Head of caudate nucleus (tissue), 42 donors: ENCODE data around the gene TGFB1I1.
"Not testable (repeated sequence)": the region's sequence is repeated elsewhere in the genome, so short reads cannot be mapped to it uniquely, and the experiment has no call there.

Source experiments
- DNase-seq, 42 donors: peaks; one replicate each; pipeline versions ENCODE4 v3.0.0 to v3.0.0-alpha.2; 2020 to 2021; ENCODE audit warnings: mixed read lengths in 7 of 42
- intact Hi-C: fragments of 100-400 bp; cut with DNase I; formaldehyde crosslinking; loops from one replicate; pipeline ENCODE4 v1.15.0; 2022

Gene TGFB1I1

DNA sequence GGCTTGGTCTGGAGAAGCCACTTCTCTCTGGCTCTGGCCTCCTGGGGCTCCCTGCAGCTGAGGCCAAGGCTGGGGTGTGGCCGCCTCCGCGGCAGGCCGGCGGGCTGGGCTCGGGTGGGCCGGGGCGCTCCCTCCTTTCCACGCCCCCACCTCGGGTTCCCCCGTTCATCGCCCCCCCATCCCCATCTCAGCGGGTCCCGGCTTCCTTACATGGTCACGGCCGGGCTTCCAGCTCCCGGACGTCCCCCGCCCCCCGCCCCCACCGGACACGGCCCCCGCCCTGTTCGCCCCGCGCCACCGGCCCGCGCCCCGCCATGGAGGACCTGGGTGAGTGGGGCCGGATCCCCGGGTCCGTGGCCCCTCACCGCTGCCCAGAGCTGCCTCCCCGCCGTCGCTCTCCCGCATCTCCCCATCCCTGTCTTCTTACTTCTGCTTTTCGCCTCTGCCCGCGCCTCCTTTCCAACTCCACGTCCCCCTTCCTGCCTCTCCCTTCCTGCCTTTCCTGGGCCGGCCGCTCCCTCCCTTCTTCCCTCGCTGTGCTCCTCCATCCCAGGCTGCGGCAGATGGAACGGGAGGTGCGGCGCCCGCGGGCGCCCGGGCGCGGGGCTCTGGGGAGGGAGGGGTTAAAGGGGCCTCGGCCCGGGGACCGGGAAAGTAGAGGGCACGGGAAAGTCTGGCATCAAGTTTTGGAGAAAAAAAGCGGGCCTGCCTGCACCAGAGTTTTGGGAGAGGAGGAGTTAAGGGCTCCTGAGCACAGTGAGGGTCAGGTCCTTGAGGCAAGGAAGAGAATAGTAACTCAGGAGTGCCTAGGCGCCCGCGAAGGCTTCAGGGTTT lies at the start of gene TGFB1I1:
TGFB1I1 (plus strand) TSS at position 278 of the 834 bp plus-strand sequence; CDS start at position 315, 37 bp downstream.
- intact Hi-C loops: no loop called here
- no peak for DNase-seq

DNA sequence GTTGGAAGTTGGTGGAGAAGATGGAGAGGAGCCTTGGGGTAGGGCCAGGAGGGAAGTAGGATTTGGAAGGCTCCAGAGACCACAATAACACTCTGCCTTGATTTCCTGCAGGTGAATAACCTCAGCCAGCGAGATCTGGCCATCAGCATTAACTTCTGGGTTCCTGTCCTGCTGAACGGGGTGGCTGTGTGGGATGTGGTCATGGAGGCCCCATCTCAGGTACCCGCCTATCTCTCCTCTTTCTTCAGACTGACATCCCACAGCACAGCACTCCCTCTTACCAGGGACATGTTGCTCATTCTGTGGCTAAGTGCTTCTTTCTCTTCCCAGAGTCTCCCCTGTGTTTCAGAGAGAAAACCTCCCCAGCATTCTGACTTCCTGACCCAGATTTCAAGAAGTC lies 48.7 kb upstream of the TGFB1I1 start:
- intact Hi-C loops: no loop called here
- peak in 1 of 42 donors; percentile 5 for DNase-seq

DNA sequence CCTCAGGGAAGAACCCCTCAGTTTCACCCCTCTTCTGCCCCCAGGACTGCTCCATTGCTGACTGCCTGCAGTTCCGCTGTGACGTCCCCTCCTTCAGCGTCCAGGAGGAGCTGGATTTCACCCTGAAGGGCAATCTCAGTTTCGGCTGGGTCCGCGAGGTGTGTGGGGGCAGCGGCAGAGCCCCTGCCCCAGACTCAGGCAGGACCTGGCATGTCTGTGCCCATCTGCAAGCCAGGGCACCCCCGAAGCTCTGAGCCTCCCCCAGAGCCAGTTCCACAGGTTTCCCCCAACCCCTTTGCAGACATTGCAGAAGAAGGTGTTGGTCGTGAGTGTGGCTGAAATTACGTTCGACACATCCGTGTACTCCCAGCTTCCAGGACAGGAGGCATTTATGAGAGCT lies 48.2 kb upstream of the TGFB1I1 start:
- DNase-seq: peak in 2 of 42 donors; percentile 8 to 19
- intact Hi-C loops: no loop called here

DNA sequence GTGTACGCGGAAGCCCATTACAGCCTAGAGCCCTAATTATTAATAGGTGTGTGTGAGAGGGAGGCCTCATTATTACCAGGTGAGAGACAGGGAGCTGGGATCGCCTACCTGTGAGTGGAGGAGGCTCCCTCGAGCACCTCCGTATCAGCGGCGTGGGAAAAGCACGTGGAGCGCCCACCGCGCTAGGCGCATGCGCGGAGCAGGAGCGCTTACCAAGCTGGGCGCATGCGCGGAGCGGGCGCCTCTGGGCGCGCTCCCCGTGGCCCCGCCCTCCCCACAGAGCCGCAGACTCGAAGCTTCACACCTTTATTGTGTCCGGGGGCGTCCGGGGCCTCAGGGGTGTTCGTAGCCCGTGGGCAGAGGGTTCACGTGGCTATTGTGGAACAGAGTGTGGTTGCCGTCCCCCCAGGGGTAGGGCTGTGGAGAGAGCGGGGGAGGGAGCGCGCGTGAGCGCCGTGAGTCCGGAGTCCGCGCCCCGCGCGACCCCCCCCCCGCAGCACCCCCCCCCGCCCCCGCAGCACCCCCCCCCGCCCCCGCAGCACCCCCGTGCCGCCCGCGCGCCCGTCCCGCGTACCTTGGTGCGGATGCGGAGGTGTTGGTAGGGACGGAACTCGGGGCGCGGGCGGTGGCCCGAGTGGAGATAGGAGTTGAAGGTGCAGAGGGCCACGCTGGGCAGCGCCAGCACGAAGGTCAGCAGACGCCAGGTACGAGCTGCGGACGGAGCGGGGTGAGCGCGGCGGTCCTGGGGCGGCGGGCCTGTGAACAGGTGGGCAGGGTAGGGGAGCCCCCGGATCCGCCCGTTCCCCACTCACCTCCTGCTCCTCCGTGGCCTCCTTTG lies 44.3 kb upstream of the TGFB1I1 start:
- peak; percentile 20 to 84 (median 68) for DNase-seq
- intact Hi-C loops: no loop called here

DNA sequence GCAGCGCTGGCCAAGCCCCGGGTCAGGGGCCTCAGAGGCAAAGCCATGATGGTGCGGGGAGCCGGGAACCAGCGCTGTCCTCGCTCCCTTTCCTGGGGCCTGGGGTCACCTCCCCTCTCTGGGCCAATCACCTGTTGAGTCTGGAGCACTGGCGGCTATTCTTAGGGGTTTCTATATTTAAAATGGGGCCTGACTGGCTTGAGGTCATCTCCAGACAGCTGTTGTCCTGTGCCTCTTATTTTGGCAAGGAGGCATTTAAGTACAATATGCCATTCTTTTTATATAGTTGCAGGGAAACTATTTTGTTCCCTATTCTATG lies 43.7 kb upstream of the TGFB1I1 start, which contains the start of gene COX6A2:
COX6A2 (minus strand) TSS at position 82 of the 319 bp plus-strand sequence; CDS start at position 47, 35 bp downstream.
- peak in 1 of 42 donors; percentile 29 for DNase-seq
- intact Hi-C loops: no loop called here

DNA sequence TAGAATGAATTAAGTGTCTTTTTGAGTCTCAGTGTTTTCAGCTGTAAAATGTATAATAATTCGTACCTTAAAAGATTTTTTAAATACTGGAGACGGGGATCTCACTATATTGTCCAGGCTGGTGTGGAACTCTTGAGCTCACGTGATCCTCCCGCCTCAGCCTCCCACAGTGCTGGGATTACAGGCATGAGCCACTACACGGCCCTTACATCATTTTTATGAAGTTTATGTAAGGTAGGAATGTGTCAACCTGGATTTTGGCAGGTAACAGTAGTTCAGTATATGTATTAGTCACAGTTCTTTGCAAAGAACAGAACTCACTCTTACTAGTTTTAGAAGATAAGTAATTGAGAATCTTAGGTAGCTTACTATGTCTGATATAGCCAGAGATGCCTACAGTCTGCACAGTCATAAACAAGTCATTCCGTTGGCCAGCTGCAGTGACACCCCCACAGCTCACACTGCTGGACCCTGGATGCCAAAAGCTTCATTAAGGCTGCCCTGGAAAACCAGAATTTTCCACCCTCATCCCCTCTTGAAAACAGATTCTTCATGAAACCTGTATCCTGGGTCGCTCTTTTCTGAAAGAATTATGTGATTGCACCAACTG lies 43.2 kb upstream of the TGFB1I1 start:
- peak in 5 of 42 donors; percentile 25 to 53 (median 37) for DNase-seq
- intact Hi-C loops: no loop called here

DNA sequence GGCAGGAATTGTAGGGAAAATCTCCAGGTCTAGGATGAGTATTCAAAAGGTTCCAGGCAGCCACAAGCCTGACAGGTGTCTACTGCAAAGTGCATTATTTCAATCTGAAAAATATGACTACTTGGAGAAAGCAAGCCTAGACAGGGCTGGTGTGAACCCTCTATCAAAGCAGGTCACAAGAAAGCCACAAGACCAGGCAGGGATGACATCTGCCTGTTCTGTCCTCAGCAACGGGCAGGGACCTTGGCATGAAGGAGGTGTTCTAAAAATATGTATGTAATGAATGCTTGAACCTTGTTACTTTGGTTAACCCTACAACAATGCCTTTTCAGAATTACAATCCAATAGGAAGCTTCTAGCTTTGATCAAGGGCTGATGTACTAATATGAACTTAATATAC lies 42.6 kb upstream of the TGFB1I1 start:
- DNase-seq: peak in 1 of 42 donors; percentile 30
- intact Hi-C loops: no loop called here

DNA sequence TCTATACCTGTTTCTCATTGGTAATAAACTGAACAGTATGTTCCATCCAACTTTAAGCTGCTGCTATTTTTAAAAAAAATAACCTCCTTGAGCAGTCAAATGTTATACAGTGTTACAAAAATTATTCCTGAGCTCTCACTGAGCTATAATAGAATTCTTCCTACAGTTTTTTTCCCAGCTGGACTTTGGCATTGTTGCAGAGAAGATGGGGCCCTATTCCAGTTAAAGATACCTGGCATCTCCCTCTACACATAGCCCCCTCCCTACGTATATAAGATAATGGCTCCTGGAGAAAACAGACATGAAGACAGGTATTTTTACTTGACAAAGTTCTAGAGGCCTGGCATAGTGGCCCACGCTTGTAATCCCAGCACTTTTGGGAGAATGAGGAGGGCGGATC lies 42.2 kb upstream of the TGFB1I1 start:
- peak in 1 of 42 donors; percentile 5 for DNase-seq
- intact Hi-C loops: no loop called here

DNA sequence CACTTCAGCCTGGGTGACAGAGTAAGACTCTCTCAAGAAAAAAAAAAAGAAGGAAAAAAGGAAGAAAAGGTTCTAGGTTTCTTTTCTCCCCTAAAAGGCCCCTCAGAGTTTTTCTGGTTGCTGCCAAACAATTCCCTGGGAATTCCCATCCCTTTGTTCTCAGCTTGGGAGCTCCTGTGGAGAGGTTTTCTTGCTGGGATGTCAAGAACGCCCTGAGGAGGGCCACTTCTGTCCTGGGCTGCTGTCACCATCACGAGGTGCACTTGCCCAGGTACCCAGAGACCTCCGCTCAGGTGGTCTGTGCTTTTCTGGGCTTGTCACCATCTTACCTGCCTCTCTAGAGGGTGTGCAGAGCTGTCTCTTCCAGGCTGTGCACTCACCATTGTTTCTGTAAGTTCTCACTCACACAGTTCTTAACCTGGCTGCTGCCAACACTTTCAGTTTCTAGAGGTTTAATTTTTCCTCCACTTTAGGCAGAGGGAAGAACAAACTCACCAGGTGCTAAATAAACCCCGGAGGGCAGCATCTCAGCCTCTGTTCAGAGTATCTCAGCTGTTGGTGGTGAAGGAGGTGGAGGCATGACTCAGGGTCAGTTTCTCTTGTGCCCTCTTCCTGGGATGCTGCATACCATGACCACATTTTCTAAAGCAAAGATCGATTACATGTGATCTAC lies 41.4 kb upstream of the TGFB1I1 start:
- intact Hi-C loops: no loop called here
- peak in 1 of 42 donors; percentile 18 for DNase-seq

DNA sequence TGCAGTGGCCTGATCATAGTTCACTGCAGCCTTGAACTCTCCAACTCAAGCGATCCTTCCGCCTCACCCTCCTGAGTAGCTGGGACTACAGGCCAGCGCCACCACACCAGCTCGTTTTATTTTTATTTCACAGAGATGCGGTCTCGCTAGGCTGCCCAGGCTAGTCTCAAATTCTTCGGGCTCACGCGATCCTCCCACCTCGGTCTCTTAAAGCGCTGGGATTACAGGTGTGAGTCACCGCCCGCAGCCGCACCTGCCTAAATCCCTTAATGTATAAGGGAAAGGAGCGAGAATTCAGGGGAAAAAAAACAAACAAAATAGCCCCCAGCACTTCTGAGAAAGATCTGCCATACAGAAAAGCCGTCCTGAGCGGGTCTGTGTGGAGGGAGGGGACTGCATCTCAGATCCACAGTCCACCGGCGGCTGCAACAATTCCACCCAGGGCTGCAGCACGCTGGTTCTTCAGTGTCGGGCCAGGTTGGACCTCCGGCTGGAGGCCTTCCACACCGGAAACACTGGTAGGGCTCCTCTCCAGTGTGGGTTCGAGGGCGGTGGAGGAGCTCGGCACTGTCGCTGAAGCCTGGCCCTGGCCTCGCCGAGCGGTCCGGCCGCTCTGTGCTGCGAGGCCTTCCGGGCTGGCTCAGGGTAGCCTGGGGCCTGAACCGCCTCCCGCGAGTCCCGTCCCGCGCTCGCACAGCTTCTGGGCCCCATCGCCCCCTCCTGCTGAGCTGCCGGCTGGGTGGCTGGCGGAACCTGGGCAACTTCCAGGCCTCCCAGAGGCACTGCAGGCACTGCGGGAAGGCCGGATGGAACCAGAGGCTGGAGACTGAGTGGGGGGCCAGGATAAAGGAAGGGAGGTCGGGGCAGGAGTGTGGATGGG lies 36.4 kb upstream of the TGFB1I1 start:
- intact Hi-C loops: no loop called here
- peak in 2 of 42 donors; percentile 19 to 22 for DNase-seq

DNA sequence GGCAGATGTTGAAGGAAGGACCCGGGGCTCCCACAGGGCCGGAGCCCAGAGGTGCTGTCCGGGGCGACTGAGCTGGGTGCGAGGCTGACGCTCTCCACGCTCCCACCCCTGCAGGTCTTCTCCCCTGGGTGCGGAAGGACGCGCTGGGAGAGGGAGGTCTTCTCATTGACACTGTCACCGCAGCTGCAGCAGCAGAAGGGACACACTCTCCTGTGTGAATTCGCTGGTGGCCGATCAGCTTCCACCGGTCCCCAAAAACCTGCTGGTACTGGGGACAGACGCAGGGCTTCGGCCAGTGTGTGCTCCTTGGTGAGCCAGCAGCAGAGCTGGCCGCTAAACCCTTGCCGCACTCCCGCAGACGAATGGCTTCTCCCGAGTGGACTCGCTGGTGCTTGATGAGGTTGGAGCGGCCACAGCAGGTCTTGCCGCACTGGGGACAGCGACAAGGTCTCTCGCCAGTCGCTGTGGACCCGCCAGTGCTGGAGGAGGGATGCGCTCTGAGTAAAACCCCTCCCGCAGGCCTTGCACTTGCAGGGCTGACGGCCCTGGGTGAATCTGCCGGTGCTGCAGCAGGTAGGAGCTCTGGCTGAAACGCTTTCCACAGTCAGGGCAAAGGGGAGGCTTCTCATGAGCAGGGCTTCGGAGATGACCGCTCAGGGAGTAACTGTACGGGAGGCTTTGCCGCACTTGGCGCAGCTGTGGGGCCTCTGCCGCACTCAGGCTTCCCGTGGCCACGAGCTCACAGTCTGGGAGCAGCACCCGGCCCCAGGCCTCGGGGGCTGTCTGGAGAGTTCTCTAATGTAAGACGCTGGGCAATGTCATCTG lies 35.5 kb upstream of the TGFB1I1 start:
- intact Hi-C loops: no loop called here
- DNase-seq: peak in 1 of 42 donors; percentile 21

DNA sequence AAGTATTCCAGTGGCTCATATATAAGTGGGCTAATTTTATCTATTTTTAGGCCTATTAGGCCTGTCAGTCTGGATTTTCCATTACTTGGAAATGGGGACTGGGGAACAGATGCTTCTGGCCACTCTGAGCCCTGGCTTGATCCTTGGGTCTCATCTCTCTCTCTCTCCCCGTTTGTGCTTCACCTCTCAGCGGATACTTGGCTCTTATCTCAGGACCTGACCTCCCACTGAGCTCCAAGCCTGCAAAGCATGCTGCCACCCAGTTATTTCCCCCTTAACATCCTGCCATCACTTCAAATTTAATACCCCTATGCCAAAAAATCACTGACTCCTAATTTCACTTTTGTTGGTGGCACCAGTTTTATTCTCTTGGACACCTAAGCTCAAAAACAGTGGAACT lies 33.5 kb upstream of the TGFB1I1 start:
- intact Hi-C loops: no loop called here
- no peak for DNase-seq

DNA sequence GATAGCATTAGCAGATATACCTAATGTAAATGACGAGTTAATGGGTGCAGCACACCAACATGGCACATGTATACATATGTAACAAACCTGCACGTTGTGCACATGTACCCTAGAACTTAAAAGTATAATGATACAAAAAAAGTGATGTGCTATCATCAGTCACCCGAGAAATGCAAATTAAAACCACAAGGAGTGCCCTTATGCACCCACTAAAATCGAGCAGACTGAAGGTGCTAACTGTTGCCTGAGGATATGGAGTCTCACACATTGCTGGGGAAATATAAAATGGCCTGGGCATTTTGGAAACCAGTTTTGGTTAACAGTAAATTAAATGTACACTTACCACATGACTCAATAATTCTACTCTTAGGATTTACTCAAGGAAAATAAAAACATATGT lies 32.9 kb upstream of the TGFB1I1 start:
- DNase-seq, intact Hi-C loops: not testable (repeated sequence)

DNA sequence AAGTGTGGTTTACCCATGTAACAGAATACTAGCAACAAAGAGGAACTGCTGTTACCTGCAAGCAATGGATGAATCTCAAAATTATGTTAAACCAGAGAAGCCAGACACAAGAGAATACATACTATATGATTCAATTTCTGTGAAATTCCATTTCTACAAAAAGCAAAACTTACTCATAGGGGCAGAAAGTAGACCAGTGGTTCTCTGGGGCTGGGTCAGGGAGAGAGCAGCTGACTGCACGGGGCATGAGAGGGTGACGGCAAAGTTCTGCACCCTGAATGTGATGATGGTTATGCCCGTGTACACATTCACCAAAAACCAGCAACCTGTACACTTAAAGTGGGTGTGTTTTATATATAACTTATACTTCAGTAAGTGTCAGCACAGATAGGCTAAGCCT lies 32.4 kb upstream of the TGFB1I1 start:
- DNase-seq: peak in 1 of 42 donors; percentile 22

DNA sequence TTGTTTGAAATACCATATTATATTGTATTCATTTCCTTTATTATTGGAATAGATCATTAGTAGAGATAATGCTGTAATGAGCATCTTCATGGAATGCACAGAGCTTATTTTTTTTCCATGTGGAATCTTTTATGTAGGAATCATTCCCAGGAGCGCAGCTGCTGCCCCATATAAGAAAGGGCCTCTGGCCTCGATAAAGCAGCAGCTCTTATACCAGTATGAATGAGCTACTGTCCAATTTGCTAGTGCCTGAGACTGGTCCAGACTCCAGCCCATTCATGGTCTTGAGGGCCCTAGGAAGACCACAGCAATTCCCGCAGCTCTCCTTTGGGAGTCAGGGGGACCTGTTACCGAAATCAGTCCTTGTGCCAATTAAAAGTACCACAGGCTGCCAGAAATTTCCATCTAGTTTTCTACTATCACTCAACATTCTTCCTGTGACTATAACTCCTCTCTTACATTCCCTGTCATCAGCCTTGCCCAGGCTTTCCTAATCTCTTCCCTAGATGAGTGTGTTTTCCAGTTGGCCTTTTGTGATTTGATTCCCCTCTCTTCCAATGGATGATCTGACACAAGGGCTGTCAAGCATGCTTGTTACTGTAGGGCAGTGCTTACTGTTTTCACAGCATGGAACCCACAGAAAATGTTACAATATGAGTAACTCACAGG lies 31.3 kb upstream of the TGFB1I1 start:
- intact Hi-C loops: loop anchor here (5.0 to 10.0 kb wide), 2 partner anchors 256 to 453 kb away; partner anchors contain the start of genes FUS and HSD3B7
- peak in 5 of 42 donors; percentile 8 to 44 (median 28) for DNase-seq

More for the DNA sequence above, 32.4 kb upstream of the TGFB1I1 start:
- intact Hi-C loops: no loop called here

DNA sequence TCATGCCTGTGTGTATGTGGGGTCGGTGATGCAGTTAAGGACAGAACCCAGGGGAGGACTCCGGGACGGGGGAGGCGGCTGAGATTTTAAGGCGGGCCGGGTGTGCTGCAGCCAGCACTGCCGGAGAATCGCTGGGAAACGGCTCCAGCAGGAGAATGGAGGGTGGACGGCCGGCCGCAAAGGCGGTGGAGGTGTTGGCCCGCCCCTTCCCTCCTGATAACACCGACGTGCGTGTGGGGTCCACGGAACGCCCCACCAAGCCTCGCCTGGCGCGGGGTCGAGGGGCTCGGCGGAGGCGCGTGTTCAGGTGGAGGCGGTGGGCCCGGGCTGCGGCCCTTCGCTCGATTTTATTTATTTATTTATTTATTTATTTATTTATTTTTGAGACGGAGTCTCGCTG lies 30.0 kb upstream of the TGFB1I1 start:
- intact Hi-C loops: loop anchor here (5.0 to 10.0 kb wide), 2 partner anchors 257 to 455 kb away; partner anchors contain the start of genes FUS and HSD3B7
- DNase-seq: peak in 2 of 42 donors; percentile 31 to 45
